Measurements from ENCODE around the gene S100A10.

The S100A10 gene

GRCh38 chr1:151993734-151994496, at the start of gene S100A10:
Gene S100A10 (minus strand): TSS chr1:151993859. CDS start chr1:151986230, 7,629 bp downstream.
- DNase-seq = peak in 3 of 4 experiments; percentile 16 to 76 (median 63)

- no peak for DNase-seq
These were observed 48.4 kb upstream of the S100A10 start for GRCh38 chr1:152042030-152042429.

- no peak for DNase-seq
These were observed 46.2 kb upstream of the S100A10 start for GRCh38 chr1:152039886-152040285.

- DNase-seq = no peak
These were observed 45.8 kb upstream of the S100A10 start for GRCh38 chr1:152039461-152039860.

GRCh38 chr1:152038871-152039270, 45.2 kb upstream of the S100A10 start:
- no peak for DNase-seq

- peak in 3 of 4 experiments; percentile 22 to 55 (median 29) for DNase-seq
These were observed 42.9 kb upstream of the S100A10 start, which contains the start of gene S100A11 for GRCh38 chr1:152036267-152037216. Gene S100A11 (minus strand): TSS chr1:152037004. CDS start chr1:152036915, 89 bp downstream.

GRCh38 chr1:152035539-152036266, 42.0 kb upstream of the S100A10 start:
- DNase-seq = no peak

GRCh38 chr1:152034654-152035538, 41.2 kb upstream of the S100A10 start:
- DNase-seq = peak in 3 of 4 experiments; percentile 6 to 37 (median 35)

GRCh38 chr1:152034324-152034653, 40.6 kb upstream of the S100A10 start:
- no peak for DNase-seq

- DNase-seq = no peak
These were observed 36.2 kb upstream of the S100A10 start for GRCh38 chr1:152029929-152030211.

- no peak for DNase-seq
These were observed 35.7 kb upstream of the S100A10 start for GRCh38 chr1:152029144-152029928.

- DNase-seq = no peak
These were observed 33.2 kb upstream of the S100A10 start for GRCh38 chr1:152026895-152027294.

GRCh38 chr1:152024223-152024622, 30.6 kb upstream of the S100A10 start:
- DNase-seq = no peak

- DNase-seq = no peak
These were observed 29.6 kb upstream of the S100A10 start for GRCh38 chr1:152023221-152023620.

- no peak for DNase-seq
These were observed 28.8 kb upstream of the S100A10 start for GRCh38 chr1:152022474-152022873.

GRCh38 chr1:152021569-152021968, 27.9 kb upstream of the S100A10 start:
- DNase-seq = no peak

- no peak for DNase-seq
These were observed 27.2 kb upstream of the S100A10 start for GRCh38 chr1:152020849-152021248.

- DNase-seq = no peak
These were observed 24.9 kb upstream of the S100A10 start for GRCh38 chr1:152018537-152018936.

GRCh38 chr1:152015766-152016165, 22.1 kb upstream of the S100A10 start:
- DNase-seq = no peak

- DNase-seq = no peak
These were observed 21.3 kb upstream of the S100A10 start for GRCh38 chr1:152014943-152015342.

GRCh38 chr1:152013664-152014237, 20.1 kb upstream of the S100A10 start:
- peak in 1 of 4 experiments; percentile 19 for DNase-seq
